Measurements from ENCODE around the gene TNF. TPM values are rescaled to one million over a fixed set of nuclear protein-coding genes. Genes with fewer than 3 reads are reported as not detected.

Gene TNF
- total RNA-seq, 1 experiment from 2014 or later, result not detected

DNA sequence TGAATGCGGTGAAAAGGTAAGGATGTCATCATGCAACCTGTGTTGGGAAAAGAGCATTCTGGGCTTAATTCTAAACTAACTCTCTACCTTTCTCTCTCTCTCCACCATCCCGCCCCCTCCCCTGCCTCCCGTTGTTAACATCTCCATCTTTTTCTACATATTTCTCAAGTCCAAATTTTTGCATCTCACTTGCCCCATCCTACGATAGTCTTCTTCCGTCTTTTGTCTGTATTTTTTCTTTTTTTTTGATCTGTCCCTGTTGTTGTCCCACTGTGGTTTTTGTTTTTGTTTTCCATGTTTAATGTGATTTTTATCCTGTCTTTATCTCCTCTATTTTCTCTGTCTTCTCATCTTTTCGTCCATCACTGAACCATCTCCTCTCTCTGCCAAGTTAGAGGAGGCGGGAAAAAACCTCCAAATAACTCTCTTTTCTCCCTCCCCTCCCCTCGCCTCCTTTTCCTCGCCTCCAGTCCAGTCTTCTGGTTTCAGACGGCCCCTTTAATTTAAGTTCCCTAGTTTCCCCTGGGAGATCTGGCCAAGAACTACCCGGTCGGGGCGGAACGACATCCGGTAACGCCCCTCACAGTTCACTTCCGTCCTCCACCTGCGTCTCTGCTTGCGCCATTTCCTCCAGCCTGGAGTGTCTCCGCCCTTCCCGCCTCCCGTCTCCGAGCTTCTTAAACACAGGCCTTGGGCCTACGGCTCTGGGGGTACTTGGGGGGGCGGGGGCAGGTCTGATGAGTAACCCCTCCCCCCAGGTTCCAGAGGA is 28.2 kb upstream of the TNF start, which contains the start of gene NFKBIL1:
Gene NFKBIL1, plus strand, starts transcription at position 651 of the 769 bp plus-strand sequence. Its CDS starts 87 bp downstream, at position 738.
- intact Hi-C loops (cut with micrococcal nuclease), result loop anchor here (1.0 to 5.0 kb wide), 3 partner anchors 51 to 120 kb away; partner anchors contain the start of genes CSNK2B and LY6G5B
- H3K9me2 ChIP-seq (replicated peaks; ENCODE audit: low read length), result no peaks in the 10 kb centered on the region
- H3K9me3 ChIP-seq (ENCODE audit: low read length), result no peaks in the 10 kb centered on the region
- no peaks in the 10 kb centered on the region for H4K20me1 ChIP-seq (ENCODE audit: low read length)
- ATAC-seq (peak; percentile 81), DNase-seq (peak; percentile 95)
- H3K4me3 ChIP-seq (ENCODE audit: low read length), result peak within 1 kb of the TSS; percentile 76
- H3K27me3 ChIP-seq (ENCODE audit: low read length), result no peaks in the 10 kb centered on the region
- H3K36me3 ChIP-seq (ENCODE audit: low read depth, low read length), result peaks cover 8% of the 10 kb centered on the region; the same call in 1 of the 2 replicates
- no peaks in the 10 kb centered on the region for H3F3A ChIP-seq (ENCODE audit: low read length, unreplicated experiment)
- H3K9ac ChIP-seq (ENCODE audit: low read length), result peak within 1 kb of the TSS; percentile 97
- ChIA-PET CTCF (interaction anchor here (0.6 to 2.1 kb wide), 3 partner anchors 51 to 278 kb away, joined by 3 to 9 read pairs (median 4); no protein-coding TSS in a partner anchor), POLR2A (ENCODE audit: unreplicated experiment) (interaction anchor here (0.6 to 0.7 kb wide), 2 partner anchors 85 to 1427 kb away, joined by 3 read pairs; no protein-coding TSS in a partner anchor)
- peaks cover 20% of the 10 kb centered on the region for H3K4me1 ChIP-seq (ENCODE audit: insufficient read depth, low read length)
- H3K27ac ChIP-seq (ENCODE audit: low read length), result peak within 1 kb of the TSS; percentile 41
- TF ChIP-seq, protein P1, sequence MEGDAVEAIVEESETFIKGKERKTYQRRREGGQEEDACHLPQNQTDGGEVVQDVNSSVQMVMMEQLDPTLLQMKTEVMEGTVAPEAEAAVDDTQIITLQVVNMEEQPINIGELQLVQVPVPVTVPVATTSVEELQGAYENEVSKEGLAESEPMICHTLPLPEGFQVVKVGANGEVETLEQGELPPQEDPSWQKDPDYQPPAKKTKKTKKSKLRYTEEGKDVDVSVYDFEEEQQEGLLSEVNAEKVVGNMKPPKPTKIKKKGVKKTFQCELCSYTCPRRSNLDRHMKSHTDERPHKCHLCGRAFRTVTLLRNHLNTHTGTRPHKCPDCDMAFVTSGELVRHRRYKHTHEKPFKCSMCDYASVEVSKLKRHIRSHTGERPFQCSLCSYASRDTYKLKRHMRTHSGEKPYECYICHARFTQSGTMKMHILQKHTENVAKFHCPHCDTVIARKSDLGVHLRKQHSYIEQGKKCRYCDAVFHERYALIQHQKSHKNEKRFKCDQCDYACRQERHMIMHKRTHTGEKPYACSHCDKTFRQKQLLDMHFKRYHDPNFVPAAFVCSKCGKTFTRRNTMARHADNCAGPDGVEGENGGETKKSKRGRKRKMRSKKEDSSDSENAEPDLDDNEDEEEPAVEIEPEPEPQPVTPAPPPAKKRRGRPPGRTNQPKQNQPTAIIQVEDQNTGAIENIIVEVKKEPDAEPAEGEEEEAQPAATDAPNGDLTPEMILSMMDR (conservative IDR thresholded peaks at IDR 0.05; ENCODE audit: low read depth, low read length), result no peak
- TF ChIP-seq EZH2 (IDR thresholded peaks at IDR 0.05; ENCODE audit: low read length, unreplicated experiment), result no peak
- no peak for TF ChIP-seq EZH2phosphoT487 (IDR thresholded peaks at IDR 0.05; ENCODE audit: borderline replicate concordance, low read length)
- peak within 1 kb of the TSS; percentile 96 for H3K4me2 ChIP-seq (ENCODE audit: low read length)
- peak within 1 kb of the TSS; percentile 82 for H2AFZ ChIP-seq (ENCODE audit: low read length)
- H3K79me2 ChIP-seq (ENCODE audit: low read length), result peaks cover 33% of the 10 kb centered on the region
- BruUV-seq (replicated peaks), result no TSS peak

DNA sequence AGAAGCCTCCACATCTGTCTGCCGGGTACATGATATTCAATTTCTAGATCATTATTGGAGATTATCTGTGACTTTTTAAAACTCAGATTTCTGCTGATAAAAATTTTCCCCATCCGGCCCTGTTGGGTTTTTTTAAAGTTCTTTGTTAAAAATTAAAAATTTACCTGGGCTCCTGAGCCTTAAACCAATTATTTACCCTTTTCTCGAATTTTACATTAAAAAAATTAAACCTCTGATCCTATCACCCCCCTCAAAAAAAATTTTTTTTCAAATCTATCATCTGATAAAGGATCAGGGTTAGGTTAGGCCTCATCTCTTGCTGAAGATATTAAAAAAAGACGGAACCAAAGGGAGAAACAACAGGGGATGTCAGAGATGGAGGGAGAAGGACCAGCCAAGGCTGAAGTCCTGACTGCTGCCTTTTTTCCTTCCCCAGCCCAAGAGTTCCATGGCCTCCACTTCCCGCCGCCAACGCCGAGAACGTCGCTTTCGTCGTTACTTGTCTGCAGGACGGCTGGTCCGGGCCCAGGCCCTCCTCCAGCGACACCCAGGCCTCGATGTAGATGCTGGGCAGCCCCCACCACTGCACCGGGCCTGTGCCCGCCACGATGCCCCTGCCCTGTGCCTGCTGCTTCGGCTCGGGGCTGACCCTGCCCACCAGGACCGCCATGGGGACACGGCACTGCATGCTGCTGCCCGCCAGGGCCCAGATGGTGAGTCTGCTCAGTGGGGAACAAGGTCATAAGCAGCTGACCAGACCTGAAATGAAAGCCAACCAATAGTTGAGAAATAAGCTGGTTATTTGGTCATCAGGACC is 27.4 kb upstream of the TNF start:
- Histone ChIP-seq H2AFZ (ENCODE audit: low read length) (peak overlapping the region; percentile 54), H3K9me2 (replicated peaks; ENCODE audit: low read length) (no peaks in the 10 kb centered on the region), H4K20me1 (ENCODE audit: low read length) (no peaks in the 10 kb centered on the region), H3K27me3 (ENCODE audit: low read length) (no peaks in the 10 kb centered on the region), H3K27ac (ENCODE audit: low read length) (peak overlapping the region; percentile 41), H3K9me3 (ENCODE audit: low read length) (no peaks in the 10 kb centered on the region), H3F3A (ENCODE audit: low read length, unreplicated experiment) (no peaks in the 10 kb centered on the region), H3K4me2 (ENCODE audit: low read length) (peak overlapping the region; percentile 96), H3K4me3 (ENCODE audit: low read length) (peak overlapping the region; percentile 76), H3K9ac (ENCODE audit: low read length) (peak overlapping the region; percentile 97), H3K36me3 (ENCODE audit: low read depth, low read length) (peaks cover 8% of the 10 kb centered on the region; the same call in 1 of the 2 replicates), H3K4me1 (ENCODE audit: insufficient read depth, low read length) (peaks cover 18% of the 10 kb centered on the region), H3K79me2 (ENCODE audit: low read length) (peaks cover 28% of the 10 kb centered on the region)
- POLR2A ChIA-PET (ENCODE audit: unreplicated experiment), result interaction anchor here (0.6 to 0.7 kb wide), 2 partner anchors 85 to 1426 kb away, joined by 3 read pairs; no protein-coding TSS in a partner anchor
- BruUV-seq (replicated peaks), result TSS peak; percentile 58
- DNase-seq (no peak), ATAC-seq (no peak)
- no peak for TF ChIP-seq EZH2 (IDR thresholded peaks at IDR 0.05; ENCODE audit: low read length, unreplicated experiment)
- no peak for TF ChIP-seq EZH2phosphoT487 (IDR thresholded peaks at IDR 0.05; ENCODE audit: borderline replicate concordance, low read length)
- TF ChIP-seq, protein P1 (conservative IDR thresholded peaks at IDR 0.05; ENCODE audit: low read depth, low read length), result no peak
- intact Hi-C loops (cut with micrococcal nuclease), result loop anchor here (5.0 kb wide), 1 partner anchor 119 kb away; the partner anchor contains the start of genes CSNK2B and LY6G5B
- CTCF ChIA-PET, result interaction anchor here (0.6 to 2.1 kb wide), 4 partner anchors 50 to 279 kb away, joined by 3 to 9 read pairs (median 4); no protein-coding TSS in a partner anchor

All from PC-3 (cell line).